Muscle of back (tissue), 11 donors: ENCODE results near the gene PPTC7. TPM values are rescaled to one million over a fixed set of nuclear protein-coding genes. Genes with fewer than 3 reads are reported as not detected.
"Not testable (repeated sequence)": the region's sequence is repeated elsewhere in the genome, so short reads cannot be mapped to it uniquely, and the experiment has no call there.

Experiments
- DNase-seq, 3 donors: peaks; one replicate each; pipeline versions ENCODE4 v3.0.0 to v3.0.0-alpha.2; 2013
- polyA plus RNA-seq, 10 donors: library from polyadenylated mRNA; unstranded; fragments of 120-200 nt; gene quantifications; one replicate each; pipeline ENCODE4 v1.2.1, GENCODE V29; 2013; ENCODE audit not compliant: insufficient read length in 10 of 10

The PPTC7 gene
- polyA plus RNA-seq, 10 donors, result 9.6 to 15.0 (median 12.1) TPM

DNA sequence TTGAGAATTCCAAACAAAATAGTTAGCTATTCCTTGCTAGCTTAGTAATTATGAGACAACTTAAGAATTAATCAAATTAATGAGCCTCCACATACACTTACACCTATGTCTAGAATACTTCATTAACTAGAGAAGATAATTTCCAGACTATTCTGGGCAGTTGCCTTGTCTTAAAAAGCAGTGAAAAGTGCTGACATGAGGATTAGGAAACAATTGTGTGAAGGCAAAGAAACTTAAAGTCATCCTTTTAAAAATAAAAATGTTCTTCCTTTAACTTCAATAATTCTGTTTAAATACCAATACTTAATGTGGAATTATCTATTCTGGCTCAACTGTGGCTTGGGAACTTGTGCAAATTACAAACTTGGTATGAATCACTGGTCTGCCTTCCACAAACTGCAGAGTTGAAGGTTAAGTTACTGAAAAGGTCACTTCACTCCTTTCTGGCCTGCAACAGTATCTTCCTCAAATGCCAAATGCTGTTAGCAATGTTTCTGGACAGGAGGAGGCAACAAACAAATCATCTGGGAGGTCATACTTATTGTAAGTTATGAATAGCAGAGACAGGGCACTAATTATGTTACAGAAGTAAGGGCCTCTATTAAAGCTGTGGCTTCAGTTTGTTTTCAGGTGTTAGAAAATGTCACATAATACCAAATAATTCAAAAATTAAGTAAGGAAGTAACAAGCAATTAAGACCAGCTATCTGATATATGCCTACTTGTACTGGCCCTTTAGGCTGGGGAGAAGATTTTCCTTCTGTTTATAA lies 19.2 kb downstream of the PPTC7 start:
- DNase-seq, result no peak

DNA sequence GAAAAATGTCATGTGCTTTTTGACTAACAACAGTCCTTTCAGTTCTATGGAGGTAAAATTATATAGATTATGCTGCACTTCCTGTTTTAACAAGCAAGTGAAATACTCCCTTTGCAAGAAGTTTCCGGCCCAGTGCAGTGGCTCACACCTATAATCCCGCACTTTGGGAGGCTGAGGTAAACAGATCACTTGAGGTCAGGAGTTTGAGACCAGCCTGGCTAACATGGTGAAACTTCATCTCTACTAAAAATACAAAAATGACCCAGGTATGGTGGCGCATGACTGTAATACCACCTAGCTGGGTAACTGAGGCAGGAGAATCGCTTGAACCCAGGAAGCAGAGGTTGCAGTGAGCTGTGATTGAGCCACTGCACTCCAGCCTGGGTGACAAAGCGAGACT lies 20.7 kb downstream of the PPTC7 start:
- not testable (repeated sequence) for DNase-seq

DNA sequence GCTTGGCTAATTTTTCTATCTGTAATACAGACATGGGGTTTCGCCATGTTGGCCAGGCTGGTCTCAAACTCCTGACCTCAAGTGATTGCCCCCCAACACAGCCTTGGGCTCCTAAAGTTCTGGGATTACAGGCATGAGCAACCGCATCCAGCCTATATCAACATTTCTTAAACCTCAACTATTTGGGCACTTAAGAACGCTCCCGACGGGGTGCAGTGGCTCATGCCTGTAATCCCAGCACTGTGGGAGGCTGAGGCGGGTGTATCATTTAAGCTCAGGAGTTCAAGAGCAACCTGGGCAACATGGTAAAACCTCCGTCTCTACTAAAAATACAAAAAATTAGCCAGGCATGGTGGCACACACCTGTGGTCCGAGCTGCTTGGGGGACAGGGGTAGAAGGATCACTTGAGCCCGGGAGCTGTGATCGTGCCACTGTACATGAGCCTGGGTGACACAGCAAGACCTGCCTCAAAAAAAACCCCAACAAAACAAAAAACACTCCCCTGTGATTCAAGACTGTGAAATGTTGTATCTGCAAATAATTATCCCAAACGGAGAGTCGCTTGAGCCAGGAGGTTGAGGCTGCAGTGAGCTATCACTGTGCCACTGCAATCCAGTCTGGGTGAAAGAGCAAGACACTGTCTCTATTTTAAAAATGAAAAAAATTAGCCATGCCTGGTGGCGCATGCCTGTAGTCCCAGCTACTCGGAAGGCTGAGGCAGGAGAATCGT lies 21.5 kb downstream of the PPTC7 start:
- DNase-seq, result no peak

DNA sequence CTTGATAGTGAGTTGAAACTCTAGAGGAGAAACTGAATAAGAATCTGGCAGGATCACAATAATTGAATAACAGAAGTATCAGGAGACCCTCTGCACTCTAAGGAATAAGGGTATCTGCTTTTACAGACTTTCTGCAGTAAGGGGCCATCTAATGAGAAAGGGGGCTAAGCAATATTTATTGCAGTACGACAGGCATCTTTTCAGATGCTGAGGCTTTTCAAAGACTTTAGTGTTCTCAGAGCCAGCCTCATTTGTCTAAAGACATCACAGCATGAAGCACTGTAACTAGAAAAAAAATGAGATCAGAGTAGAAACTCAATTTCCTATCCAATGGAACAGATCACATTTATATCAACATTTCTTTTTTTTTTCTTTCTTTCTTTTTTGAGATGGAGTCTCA lies 22.2 kb downstream of the PPTC7 start:
- DNase-seq, result no peak

DNA sequence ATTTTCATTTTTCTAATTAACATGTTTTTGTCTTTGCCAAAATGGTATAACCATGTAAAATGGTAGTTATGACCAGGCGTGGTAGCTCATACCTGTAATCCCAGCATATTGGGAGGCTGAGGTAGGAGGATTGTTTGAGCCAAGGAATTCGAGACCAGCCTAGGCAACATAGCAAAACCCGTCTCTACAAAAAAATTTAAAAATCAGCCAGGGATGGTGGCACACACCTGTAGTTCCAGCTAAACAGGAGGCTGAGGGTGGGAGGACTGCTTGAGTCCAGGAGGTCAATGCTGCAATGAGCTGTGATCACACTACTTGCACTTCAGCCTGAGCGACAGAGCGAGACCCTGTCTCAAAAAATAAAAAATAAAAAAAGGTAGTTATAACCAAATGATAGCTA lies 23.1 kb downstream of the PPTC7 start:
- DNase-seq, result no peak

DNA sequence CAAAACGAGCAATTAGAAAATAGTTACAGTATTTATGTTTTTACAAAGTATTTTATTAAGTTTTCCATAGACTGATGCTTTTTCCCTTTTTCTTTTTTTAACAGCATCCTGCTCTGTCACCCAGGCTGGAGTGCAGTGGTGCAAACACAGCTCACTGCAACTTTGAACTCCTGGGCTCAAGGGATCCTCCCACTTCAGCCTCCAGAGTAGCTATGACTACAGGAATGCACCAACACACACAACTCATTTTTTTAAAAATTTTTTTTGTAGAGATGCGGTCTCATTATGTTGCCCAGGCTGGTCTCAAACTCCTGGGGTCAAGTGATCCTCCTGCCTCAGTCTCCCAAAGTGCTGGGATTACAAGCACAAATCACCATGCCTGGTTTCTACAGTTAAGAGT lies 24.2 kb downstream of the PPTC7 start:
- DNase-seq, result not testable (repeated sequence)

DNA sequence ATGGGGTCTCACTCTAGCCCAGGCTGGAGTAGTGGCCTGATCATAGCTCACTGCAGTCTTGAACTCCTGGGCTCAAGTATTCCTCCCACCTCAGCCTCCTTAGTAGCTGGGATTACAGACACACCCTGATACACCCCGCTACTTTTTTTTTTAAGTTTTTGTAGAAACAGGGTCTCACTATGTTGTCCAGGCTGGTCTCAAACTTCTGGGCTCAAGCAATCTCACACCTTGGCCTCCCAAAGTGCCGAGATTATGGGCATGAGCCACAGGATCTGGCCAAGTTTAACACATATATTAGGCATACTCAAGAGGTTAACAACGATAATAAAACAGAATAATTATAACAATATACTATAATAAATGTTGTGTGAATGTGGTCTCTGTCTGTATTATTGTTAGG lies 25.8 kb downstream of the PPTC7 start:
- no peak for DNase-seq

DNA sequence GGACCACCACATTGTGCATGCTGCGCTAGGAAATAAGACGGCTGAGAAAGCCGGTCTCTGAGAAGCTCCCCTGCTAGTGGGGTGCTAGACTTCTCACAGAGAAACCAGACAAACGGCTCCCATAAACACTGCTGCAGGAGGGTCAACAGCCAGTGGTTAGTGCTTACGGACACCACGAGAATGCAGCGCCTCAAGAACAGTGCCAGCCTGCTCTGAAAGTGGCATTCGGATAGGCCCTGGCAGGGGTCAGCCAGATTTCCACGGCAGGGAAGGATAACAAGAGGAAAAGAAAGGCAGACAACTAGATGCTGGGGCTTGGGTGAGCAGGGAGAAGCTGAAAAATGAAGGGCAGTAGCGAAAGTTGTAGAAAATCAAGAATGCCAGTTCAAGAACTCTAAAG lies 26.4 kb downstream of the PPTC7 start:
- DNase-seq, result no peak

DNA sequence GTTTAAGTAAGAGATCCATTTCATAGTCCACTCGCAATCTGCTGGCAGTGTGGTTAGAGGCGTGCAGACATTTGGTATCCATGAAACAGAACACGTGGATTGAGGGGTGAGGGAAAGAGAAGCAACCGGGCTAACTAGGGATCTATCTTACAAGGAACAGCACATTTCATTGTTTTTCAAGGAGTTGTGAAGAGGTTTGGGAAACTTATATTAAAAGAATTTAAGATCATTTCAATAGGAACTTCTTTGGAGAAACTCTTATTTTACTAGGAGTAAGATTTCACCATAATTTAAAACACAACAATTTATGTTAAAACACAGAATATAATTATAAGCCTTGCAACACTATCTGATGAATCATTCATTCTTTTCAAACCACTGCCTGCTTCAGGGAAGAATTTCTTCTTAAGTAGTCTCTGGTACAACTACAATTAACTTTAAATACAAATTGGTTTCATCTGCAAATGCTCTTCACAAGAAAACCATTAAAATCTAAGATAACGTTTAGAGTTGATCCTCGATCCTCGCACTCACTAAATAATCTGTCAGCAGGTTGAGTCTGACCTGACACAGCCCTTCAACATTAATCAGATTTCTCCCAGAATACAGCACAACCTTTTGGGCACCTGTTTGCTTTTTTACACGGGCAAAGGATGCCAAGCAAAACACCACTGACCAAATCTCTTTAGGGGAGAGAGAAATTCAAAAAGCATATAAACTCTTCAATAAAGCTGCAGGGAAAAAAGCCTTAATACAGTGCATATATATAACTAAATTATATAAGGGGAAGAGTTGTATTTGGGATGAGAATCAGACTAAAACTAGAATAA lies 27.3 kb downstream of the PPTC7 start:
- DNase-seq, result no peak

DNA sequence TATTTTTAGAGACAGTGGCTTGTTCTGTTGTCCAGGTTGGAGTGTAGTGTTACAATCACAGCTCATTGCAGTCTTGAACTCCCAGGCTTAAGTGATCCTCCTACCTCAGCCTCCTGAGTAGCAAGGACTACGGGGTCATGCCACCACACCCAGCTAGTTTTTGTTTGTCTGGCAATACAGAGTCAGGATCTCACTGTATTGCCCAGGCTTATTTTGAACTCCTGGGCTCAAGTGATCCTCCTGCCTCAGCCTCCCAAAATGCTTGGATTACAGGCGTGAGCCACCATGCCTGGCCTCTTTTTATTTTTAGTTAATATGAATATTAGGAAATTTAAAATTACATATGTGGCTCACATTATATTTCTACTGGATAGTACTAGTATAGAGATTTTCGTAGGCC lies 28.9 kb downstream of the PPTC7 start:
- DNase-seq, result no peak

DNA sequence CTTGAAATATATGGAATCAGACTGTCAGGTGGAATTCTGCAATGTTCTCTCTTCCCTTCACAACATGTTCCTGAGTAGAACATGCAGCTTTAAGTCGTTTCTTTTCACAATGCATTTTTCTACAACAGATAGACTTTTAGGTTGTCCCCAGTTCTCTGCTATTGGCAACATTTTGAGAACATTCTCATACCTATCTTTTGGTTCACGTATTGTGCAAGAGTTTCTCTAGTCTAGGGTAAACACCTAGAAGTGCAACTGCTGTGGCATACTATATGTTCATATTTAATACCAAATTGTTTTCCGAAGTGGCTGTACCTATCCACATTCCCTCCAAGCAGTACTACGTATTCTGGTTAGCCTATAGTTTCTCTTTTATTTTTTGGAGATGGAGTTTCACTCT lies 32.1 kb downstream of the PPTC7 start:
- DNase-seq, result no peak

DNA sequence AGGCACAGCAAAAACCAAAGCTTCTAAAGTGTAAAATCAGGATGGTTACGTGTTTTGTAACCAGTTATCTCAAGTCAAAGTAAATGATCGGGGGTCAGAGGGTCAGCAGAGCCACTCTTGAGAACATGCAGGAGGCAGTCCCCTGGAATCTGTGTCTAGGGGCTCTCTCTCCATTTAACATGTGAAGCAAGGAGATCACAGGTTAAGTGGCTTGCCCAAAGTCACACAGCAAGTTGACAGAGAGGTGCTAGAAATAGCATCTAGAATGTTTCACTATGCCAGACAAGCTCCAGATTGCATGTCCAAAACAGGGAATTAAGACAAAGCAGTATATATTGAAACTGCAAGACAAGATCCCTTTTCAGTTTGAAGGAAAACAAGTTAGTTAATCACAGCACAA lies 33.4 kb downstream of the PPTC7 start:
- DNase-seq, result no peak

DNA sequence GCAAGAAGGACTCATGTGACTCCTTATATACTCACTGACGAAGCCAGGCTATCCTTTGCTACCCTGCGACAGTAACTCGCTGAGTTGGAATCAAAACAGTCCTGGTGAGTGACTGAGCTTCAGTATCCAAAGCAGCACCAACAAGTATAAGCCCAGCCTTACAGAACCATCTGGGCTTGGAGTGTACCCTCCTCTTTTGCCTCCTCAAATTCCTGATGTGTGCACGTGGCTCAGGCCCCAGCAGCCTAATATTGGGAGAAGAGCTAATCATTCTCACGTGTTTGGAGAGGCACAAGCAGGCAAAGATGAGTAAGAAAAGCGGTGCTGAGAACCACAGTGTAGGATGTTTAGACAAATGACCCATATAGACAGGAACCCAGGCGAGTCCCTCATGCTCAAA lies 34.4 kb downstream of the PPTC7 start:
- DNase-seq, result no peak

DNA sequence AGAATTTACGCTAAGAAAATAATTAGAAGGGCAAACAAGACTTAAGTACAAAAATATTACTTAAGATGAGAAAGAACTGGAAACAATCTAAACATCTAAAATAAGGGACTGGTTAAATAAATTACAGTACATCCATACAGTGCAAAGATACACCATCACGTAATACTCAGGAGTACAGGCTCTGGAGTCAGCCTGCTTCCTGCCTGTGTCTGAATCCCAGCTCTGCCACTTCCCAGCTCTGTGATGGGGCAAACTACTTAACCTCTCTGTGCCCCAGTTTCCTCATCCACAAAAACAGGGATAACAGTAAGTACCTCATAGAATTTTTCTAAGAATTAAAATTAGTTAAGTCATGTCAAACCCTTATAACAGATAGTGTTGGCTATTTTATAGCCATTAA lies 36.0 kb downstream of the PPTC7 start:
- DNase-seq, result no peak

DNA sequence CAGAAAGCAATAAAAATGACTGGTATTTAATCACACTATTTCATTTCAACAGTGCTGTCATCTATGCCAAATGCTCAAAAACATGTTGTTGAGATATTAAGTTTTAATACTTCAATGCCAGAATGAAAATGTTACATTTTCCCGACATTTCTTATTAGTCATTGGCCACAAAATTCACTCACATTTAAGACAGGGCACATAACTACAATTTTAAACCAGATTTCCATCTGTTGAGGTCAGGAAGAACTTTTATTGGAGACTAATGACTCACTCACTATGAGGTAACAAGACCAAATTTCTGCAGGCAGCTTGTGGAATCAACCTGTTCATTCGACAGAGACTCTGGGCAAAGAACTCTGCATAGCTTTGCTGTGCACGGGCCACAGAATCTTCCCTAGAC lies 36.8 kb downstream of the PPTC7 start:
- peak in 1 of 3 donors; percentile 78 for DNase-seq

DNA sequence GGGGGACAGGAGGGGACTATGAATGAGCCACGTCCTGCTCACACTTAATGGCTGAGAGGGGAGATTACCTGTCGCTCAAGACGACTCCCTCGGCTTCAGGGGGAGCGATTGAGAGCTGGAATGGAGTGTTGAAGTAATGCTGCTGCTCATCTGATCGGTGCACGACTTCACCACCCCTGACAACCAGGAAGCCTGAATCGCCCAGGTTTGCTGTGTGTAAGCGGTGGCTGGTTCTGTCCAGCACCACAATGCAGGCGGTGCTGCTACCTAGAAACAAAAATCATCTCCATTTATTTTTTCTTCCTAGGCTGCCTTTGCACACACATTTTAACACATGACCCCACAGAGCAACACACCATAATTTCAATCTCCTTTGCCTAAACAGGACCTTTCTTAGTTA lies 37.3 kb downstream of the PPTC7 start:
- no peak for DNase-seq

DNA sequence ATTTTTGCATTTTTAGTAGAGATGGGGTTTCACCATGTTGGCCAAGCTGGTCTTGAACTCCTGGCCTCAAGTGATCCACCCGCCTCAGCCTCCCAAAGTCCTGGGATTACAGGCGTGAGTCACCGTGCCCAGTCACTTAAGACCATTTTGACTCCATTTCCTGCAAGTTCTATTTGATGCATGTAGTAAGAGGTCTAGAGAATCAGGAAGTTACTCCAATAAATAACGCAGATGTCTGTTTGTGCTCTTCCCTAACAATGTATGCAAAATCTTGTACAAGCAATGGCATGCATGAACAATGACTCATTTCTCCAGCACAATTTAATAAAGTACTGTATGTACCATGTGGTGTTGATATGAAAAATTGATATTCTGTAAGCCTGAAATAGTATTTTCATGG lies 37.9 kb downstream of the PPTC7 start:
- DNase-seq, result peak in 1 of 3 donors; percentile 84

DNA sequence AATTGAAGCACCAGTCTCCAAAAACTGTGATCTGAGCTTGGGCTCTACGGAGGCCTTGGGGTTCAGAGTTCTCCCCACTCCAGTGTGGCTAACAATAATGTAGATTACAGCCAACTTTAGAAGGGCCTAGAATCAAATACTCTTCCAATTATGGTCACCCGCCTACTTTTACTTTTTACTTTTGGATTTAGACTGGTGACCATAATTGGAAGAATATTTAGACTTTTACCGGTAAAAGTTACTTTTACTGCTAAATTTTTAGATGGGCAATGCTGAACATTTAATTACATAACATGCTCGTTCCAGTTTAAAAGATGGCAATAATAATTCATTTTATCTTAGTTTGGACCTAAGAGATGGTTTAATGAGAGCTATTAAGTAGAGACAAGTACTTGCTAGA lies 39.2 kb downstream of the PPTC7 start:
- DNase-seq, result no peak

DNA sequence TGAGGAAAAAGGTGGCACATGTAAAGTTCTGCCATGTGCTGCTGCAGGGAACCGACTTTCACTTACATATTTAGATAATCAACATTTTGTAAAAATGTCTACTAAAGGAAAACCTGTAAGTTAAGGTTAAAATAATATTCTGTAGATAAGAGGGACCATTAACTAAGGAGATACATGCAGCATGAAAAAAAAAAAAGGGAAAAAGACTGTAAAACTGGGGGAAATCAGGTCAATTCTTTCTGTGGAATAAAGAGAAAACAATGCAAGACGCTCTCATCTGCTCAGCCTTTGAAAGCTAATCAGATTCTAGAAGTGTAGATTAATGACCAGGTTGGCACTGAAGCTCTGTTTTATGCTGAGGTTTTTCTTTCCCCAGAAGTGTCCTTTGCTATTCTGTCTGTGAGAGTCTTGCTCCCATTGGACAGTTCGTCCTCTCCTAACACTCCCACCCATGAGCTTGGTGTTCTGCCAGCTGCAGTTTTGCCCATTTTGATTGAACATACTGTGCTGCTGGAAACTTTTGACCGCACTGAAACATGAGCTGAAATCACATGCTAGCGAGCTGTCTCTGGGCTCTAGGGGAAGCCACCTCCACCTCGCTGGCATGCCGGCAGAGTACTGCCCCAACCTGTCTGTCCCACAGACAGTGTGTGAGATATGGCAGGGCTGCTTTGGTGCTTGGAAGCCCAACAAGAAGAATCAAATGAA lies 39.7 kb downstream of the PPTC7 start:
- DNase-seq, result peak; percentile 31 to 81 (median 67)

DNA sequence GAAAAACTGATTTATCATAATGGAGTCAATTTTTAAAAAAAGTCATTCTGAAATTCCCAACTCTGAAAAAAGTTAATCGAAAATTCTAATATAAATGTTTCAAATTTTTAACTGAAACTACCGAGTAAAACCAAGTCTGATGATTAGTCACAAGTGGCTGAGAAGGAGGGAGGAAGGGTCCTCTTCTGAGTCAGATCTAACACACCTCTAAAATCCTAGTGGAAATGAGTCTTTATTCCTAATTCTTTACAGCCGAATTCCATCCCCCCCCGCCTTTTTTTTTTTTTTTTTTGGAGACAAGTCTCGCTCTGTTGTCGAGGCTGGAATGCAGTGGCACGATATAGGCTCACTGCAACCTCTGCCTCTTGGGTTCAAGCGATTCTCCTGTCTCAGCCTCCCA lies 43.1 kb downstream of the PPTC7 start:
- no peak for DNase-seq

DNA sequence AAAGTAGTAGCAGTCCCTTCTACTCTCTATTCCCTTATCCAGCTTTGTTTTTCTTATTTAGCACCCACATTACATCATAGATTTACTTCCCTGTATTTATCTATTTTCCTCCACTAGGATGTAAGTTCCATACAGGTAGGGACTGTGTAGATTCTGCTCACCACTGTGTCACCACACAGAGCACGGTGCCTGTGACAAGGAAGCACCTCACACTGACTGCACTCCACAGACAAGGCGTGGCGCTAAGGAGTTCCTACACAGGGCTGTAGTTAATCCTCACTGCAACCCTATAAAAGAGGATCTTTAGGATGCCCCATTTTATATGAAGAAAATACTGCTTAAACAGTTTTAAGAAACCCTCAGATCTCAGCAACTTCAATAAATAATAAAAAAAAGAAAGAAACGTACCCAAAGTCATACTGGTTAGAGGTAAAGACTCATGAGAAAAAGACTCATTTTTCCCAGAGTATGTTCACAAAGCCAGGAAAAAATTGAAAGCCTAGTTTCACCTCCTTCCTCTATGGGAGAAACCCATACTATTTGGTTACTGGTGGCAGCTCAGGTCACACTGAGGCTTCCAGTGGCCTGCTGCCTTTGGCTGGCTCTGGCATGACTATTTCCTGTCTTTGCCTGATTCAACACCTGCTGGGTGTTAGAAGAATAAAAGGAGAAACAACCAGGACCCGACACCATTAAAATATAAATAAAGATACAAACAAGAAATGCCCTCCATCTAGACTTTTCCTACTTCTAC lies 44.1 kb downstream of the PPTC7 start:
- DNase-seq, result no peak
